ENCODE data around the gene DZIP1L. TPM values are rescaled to one million over a fixed set of nuclear protein-coding genes. Genes with fewer than 3 reads are reported as not detected.

The DZIP1L gene, protein sequence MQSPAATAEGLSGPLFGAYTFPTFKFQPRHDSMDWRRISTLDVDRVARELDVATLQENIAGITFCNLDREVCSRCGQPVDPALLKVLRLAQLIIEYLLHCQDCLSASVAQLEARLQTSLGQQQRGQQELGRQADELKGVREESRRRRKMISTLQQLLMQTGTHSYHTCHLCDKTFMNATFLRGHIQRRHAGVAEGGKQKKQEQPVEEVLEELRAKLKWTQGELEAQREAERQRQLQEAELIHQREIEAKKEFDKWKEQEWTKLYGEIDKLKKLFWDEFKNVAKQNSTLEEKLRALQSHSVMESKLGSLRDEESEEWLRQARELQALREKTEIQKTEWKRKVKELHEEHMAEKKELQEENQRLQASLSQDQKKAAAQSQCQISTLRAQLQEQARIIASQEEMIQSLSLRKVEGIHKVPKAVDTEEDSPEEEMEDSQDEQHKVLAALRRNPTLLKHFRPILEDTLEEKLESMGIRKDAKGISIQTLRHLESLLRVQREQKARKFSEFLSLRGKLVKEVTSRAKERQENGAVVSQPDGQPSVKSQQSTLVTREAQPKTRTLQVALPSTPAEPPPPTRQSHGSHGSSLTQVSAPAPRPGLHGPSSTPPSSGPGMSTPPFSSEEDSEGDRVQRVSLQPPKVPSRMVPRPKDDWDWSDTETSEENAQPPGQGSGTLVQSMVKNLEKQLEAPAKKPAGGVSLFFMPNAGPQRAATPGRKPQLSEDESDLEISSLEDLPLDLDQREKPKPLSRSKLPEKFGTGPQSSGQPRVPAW
- 9.1 to 13.9 TPM (median 10.3 TPM) in 5 replicates for total RNA-seq (2022; extraction: Qiagen RNA extraction)

DNA sequence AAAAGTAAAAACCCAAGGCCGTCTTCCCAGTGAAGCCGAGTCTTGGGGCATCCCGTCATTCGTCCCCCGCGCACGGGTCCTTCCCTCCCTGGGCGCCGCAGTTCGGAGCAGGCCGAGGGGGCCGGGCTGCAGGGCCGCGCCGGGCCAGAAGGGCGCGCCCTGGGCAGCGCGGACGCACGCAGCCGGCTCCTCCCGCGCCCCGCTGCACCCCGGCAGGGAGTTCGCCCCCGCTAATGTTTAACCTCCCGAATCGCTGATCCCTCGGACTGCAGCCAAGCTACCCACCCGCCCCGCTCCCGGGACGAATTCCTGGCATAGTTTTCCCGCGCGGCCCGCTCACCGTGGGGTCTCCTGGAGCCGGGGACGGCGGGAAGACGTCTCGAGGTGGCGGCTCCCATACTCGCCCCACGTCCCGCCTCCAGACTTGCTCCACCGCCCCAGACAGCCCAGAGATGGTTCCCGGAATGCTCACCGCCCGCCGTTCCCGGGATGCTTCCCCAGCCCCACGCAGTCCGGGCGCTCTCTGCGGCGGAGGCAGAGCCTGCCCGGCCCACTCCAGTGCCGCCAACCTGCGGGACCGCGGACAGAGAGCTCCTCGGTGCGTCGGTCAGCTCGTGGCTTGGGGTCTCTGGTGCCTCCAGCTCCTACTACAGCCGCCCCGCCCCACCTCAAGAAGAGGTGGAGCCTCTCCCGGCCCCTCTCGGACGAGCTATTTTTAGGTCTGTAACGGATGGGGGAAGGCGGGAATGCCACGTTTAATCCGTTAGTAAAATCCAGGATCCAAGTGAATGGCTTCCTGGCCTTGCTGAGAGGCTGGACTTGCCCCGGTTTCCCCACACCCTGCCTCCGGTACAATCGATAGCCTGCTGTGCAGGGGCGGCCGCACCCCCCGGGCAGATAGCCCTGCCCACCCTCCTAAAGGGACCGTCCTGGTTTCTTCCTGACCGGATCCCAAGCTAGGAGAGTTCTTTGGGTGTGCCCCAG is at the start of gene DZIP1L:
DZIP1L (minus strand) TSS at position 621 of the 984 bp plus-strand sequence. CDS start 11,637 bp downstream, outside the sequence.

DNA sequence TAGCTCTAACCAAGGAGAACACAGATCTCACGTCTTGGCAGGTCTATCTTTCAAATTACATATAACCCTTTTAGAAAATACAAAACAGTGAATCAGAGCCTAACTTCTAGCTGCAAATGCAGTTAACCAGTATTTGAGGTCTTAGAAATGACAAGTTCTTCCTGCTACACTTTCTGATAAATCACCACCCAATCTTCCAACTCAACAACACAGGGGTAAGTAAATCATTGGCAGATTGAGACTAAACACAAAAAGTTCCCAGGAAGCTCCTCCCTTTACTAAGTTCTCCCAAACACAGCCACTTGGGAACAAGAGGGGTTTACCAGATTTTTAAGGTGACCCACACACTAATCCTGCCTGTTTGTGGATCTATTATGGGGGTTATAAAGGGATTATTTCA is 16.8 kb upstream of the DZIP1L start, which contains the start of gene A4GNT:
A4GNT (minus strand) TSS at position 152 of the 400 bp plus-strand sequence. CDS start 1,134 bp downstream, outside the sequence.

Other genes with a start within 250 kb of the DZIP1L start
- not detected in 5 replicates for gene CLDN18, start 105.4 kb downstream of the DZIP1L start, total RNA-seq (2022; extraction: Qiagen RNA extraction)
- gene A4GNT, start 16.8 kb upstream of the DZIP1L start, total RNA-seq (2022; extraction: Qiagen RNA extraction), result not detected in 5 replicates
- gene DBR1, start 59.3 kb upstream of the DZIP1L start, total RNA-seq (2022; extraction: Qiagen RNA extraction), result 12.4 to 13.8 TPM (median 13.2 TPM) in 5 replicates
- gene ARMC8, start 71.7 kb upstream of the DZIP1L start, total RNA-seq (2022; extraction: Qiagen RNA extraction), result 31.1 to 51.6 TPM (median 41.2 TPM) in 5 replicates
- gene NME9, start 214.2 kb upstream of the DZIP1L start, total RNA-seq (2022; extraction: Qiagen RNA extraction), result not detected in 5 replicates
- 8.3 to 10.1 TPM (median 8.8 TPM) in 5 replicates for gene MRAS, start 233.0 kb upstream of the DZIP1L start, total RNA-seq (2022; extraction: Qiagen RNA extraction)